ENCODE measurements around the gene IGF2.

Gene IGF2

GRCh38 chr11:2153581-2154194, 14.5 kb upstream of the IGF2 start:
- DNase-seq: no peak

GRCh38 chr11:2151500-2152257, 12.5 kb upstream of the IGF2 start:
- peak; percentile 76 for DNase-seq

DNA sequence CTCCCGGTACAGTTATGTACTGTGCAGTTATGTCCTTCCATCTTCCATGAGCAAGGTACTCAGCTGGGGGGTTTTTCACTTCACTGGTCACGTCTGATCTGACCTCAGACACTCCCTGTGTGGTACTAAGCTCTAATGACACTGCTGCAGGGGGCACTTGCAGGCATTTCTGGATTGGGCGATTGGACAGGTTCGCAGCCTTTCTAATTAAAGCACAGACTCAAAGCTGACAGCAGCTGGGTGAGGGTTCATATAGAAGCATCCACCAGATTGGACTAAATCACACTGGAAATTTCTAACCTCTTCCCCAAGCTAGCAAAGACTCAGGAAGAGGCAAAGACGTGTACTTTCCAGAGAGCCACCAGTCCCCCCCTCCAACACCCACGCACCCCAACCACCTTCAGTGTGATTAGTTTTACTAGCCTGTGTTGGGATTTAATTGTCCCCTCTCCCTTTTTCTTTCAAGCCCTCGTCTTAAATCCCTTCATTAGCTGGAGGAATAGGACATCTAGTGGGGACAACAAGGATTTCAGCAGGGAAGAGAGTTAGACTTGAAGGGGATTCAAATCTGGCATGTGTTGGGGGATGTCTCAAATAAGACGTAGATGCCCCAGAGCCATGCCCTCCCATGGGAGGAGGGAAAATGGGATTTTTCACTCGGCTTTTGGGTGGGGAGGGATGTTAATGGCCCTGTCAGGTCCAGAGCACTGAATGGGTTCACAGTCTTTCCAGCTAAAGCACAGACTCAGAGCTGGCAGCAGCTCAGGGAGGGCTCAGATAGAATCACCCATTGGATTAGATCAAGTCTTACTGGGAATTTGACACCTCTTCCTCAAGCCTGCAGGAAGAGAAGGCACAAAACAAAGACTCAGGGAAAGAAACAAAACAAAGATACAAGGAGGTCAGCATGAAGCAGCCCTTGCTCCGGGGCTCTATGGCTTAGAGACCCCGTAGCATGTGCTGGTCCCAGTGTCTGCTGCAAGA, 11.0 kb upstream of the IGF2 start:
- DNase-seq: no peak

- DNase-seq: no peak
Observed at GRCh38 chr11:2149460-2149859, 10.3 kb upstream of the IGF2 start.

- no peak for DNase-seq
Observed at GRCh38 chr11:2148595-2148994, 9.4 kb upstream of the IGF2 start.

- DNase-seq: no peak
Observed at GRCh38 chr11:2147391-2147790, 8.2 kb upstream of the IGF2 start.

GRCh38 chr11:2146051-2146450, 6.9 kb upstream of the IGF2 start:
- DNase-seq: no peak

DNA sequence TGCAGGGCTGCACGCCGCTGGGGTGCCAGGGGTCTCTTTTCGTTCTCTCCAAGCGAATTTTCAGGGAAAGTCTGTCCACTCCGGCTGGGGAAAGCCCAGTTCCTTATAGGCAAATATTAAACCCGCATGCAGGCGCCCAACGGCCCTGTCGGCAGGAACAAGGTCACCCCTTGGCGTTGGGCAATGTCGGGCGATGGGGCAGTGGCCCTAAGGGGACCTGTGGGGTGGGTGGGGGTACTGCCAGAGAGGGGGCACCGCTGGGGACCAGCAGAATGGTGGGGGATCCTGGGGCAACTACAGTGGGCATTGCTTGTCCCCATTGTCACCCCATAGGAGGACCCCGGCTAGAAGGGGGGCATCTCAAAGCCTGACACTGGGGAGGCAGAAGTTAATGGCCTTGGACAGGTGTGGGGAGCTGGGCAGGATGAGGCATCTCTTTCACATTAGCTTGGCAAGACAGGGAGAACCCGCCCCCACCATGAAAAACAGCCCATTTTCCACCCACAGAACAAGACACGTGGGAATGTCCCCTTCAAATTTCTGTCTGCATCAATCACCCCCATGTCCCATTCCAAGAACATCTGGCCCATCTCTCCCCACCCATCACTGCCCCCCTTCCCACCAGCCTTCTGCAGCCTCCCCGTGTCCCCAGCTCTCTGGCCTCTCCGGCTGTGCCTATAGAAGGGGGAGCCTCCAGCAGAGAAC, 5.5 kb upstream of the IGF2 start:
- DNase-seq: no peak

- DNase-seq: no peak
Observed at GRCh38 chr11:2143799-2144543, 4.8 kb upstream of the IGF2 start.

DNA sequence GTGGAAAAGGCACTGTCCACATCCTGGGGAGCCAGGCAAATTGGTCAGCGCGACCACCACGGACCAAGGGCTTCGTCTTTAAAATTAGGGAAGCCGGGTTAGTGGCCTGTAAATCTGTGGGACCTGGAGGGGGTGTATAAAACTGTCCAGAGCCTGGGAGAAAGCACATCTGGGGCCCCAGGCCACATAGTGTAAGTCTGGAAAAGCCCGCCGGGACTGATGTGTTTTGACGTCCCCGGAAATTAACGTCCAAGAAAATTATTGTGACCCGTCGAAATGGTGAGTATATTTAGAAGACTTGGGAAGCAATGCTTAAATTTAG, 4.2 kb upstream of the IGF2 start:
- no peak for DNase-seq

DNA sequence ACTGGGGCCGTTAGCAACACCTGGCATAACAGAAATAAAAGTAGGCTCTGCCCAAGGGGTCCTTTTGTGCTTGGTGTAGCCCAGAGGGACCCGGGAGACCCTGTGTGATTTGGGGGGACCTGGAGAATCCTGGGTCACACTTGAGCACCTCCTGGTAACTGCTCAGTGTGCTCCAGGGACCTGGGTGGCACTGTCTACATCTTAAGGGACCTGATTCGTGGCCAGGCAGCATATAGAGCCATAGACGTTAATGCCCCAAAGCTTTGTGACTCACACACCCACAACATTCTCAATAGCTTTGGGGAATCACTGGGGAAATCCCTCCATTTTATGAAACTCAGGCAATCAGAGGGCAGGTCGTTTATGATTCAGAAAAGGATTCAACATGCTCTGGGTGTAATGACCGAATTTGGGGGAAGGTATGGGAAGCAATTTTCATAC, 3.6 kb upstream of the IGF2 start:
- no peak for DNase-seq

GRCh38 chr11:2142300-2142759, 3.1 kb upstream of the IGF2 start:
- DNase-seq: no peak

DNA sequence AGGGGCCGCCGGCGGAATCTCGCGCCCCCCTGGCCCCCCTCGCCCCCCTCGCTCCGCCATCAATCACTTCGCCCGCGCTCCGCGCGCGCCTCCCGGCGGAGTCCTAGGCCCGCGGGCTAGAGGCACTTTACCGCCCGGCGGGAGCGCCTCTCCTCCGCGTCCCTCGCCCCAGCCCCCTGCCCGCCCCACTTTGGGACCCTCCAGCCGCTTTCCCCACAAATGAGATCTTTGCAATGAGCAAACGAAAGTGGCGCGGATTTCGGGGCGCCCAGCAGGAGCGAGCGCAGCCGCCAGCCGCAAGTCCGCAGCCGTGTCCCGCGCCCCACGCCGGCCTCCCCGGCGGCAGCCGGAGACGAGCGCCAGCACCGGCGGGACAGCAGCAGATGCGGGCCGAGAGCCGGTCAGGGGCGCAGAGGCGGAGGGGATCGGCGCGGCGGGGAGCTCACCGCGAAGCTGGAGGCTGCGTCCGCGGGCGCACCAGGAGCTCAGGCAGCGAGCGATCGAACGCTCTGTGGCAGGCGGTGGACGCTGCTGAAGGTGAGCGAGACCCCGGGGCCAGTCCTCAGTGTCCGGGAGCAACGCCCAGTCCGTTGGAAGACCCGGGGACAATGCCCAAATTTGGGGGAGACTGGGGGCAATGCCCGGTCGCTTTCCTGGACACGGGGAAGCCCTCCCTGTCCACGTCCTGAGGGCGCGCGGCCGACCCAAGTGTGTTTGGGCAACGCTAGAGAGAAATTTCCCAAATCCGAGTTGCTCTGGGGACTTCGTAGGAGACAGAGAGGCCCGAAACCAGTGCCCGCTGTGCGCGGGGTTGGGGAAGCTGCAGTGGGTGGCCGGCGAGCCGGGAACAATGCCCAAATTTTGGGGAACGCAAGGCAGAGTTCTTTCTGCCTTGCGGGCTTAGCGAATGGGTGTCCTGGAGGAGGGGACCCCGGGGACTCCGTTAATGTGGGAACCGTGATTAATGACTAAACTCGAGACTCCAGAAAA, 1.5 kb upstream of the IGF2 start:
- no peak for DNase-seq

DNA sequence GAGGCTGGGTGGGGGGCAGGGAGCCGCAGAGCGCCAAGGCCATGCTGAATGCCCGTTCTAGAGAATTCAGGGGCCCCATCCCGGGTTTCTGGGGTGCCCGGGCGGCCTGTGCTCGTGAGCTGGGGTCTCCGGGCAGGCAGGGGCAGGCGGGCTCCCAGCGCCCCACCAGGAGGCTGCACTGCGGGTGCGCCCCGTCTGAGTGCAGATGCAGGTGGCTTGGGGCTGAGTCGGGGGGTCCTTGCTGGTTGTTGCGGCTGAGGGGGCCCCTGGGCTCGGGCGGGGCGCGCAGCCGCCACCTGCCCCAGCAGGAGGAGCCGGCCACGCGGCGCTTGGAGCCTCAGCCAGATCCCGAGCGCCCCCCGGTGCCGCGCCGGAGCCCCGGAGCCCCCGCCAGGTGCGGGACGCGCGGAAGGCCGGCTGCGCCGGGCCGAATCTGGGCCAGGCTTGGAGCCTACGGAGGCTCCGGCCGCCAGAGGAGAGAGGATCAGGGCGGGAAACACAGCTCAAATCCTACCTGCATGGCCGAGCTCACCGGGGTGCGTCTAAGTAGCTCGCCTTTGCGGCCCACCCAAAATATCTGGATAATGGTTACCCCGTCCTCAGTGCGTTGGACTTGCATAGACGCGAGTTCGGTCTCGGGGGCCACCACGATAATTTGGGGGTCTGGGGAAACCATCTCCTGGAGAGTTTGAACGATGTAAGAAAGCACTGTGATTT, 590 bp upstream of the IGF2 start:
- no peak for DNase-seq

DNA sequence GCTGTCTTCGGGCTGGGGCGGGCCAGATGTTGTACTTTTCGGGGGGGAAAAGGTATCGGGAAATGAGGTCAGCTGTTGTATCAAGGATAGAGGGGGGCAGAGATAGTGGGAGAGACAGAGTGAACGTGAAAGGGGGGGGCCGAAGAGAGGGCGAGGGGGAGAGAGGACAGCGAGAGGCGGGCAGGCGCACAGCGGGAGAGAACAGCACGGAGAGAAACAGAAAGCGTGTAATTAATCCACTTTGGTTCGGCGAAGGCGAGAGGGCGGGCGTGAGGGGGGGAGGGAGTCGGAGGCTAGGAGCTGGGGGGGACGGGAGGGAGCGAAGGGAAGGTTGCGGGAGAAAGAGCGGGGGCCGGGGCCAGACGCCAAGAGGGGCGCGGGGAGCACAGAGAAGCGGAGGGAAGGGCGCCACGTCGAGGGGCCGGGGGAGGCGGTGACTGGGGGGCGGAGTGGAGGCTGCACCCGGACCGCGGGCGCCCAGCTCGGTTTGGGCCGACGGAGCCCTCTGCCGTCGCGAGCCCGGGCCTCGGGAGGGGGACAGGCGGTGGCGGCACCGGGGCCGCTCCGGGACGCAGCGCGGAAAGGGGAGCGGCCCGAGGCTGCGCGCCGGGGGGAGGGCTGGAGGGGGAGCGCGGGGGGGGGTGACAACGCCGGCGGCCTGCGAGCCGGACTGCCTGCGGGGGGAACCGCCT, 612 bp downstream of the IGF2 start:
- DNase-seq: no peak

- DNase-seq: no peak
Observed at GRCh38 chr11:2138068-2138430, 1.1 kb downstream of the IGF2 start.

DNA sequence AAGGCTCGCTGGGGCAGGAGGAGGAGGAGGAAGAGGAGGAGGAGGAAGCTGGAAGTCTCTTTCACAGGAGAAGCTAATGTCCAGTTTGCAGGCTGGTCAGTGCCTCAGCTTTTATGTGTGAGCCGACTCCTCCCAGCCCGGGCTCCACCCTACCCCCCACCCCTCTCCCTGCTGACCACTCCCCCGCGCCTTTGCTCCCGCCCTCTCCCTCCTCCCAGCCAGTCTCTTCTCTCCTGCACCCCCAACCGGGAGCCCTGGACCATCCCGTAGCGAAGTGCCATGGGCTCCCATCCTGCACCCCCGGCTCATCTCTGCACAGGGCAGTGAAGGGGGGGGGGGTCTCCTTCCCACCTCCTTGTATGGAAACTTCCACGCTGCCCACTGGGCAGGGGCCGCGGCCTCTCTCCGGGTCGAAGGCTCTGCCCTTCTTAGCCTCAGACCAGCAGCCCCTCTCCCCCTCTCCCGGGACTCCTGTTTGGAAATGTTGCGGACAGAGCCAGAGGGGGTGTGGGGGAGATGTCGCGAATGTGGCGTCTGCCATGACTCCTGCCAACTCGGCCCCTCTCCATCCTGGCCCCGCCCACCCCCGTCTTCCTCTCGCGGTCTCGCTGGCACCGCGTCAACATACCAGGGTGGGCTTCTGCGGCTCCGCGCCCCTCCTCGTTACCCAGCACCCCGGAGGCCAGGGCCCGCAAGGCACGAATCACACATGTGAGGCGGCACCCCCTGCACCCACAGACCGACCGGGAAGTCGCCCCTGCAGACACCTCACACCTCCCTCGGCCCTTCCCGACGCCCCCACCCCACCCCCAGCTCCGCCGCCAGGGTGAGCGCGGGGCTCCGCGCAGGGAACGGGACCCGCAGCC, 1.8 kb downstream of the IGF2 start:
- DNase-seq: no peak

- no peak for DNase-seq
Observed at GRCh38 chr11:2136952-2137201, 2.3 kb downstream of the IGF2 start.

All from CD4-positive, alpha-beta T cell treated with Interleukin-4 for 4 hours (primary cell).